ACC112 (cell line): ENCODE measurements around the gene RECQL5.

Experiments
- H2AFZ ChIP-seq: fragments of 200-600 bp; sonication (generic); one replicate; pipeline ENCODE4 v1.6.0; 2017; ENCODE audit warnings: antibody characterized with exemption, low read length; ENCODE audit not compliant: unreplicated experiment
- H3K27ac ChIP-seq: fragments of 200-600 bp; sonication (generic); 2 replicates; pipeline ENCODE4 v1.5.1; 2014; ENCODE audit warnings: low read depth, mild to moderate bottlenecking, antibody characterized with exemption, low read length, moderate library complexity
- H3K27me3 ChIP-seq: fragments of 200-600 bp; sonication (generic); 2 replicates; pipeline ENCODE4 v1.6.1; 2014; ENCODE audit warnings: mild to moderate bottlenecking, antibody characterized with exemption, low read length, moderate library complexity, mixed read lengths; ENCODE audit not compliant: insufficient read depth
- H3K36me3 ChIP-seq: fragments of 200-600 bp; sonication (generic); 2 replicates; pipeline ENCODE4 v1.6.1; 2016; ENCODE audit warnings: mild to moderate bottlenecking, antibody characterized with exemption, low read length, moderate library complexity, mixed read lengths; ENCODE audit not compliant: insufficient read depth
- H3K4me1 ChIP-seq: fragments of 200-600 bp; sonication (generic); one replicate; pipeline ENCODE4 v1.6.1; 2016; ENCODE audit warnings: low read length, mixed read lengths; ENCODE audit not compliant: insufficient read depth, unreplicated experiment, control insufficient read depth
- H3K4me3 ChIP-seq: fragments of 200-600 bp; sonication (generic); 2 replicates; pipeline ENCODE4 v1.5.1; 2014; ENCODE audit warnings: mild to moderate bottlenecking, low read depth, low read length
- H3K79me2 ChIP-seq: fragments of 200-600 bp; sonication (generic); one replicate; pipeline ENCODE4 v1.6.0; 2016; ENCODE audit warnings: low read length; ENCODE audit not compliant: control insufficient read depth, unreplicated experiment, insufficient read depth

Gene RECQL5

DNA sequence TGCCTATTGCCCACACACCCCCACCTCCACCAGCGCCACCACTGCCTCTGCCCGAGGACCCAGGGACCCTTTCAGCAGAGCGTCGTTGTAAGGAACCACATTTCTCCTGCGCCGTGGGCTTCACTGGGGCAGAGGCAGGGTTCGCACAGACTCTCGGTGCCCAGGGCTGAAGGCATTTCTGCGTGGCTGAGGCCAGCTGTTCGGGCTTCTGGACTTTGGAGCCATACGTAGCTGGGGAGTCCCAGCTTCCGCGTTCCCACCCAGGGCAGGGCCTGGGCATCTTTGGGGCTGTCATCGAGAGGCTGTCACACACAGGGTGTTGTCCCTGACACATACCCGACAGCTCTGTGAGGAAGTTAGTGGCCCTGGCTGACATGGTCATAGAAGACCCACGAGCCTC is 49.7 kb downstream of the RECQL5 start:
- H3K4me1 ChIP-seq: no peaks in the 10 kb centered on the region
- no peaks in the 10 kb centered on the region for H3K36me3 ChIP-seq
- no peaks in the 10 kb centered on the region for H3K27me3 ChIP-seq
- H3K4me3 ChIP-seq: no peak overlapping the region
- no peaks in the 10 kb centered on the region for H3K79me2 ChIP-seq
- no peak overlapping the region for H2AFZ ChIP-seq
- no peak overlapping the region for H3K27ac ChIP-seq

DNA sequence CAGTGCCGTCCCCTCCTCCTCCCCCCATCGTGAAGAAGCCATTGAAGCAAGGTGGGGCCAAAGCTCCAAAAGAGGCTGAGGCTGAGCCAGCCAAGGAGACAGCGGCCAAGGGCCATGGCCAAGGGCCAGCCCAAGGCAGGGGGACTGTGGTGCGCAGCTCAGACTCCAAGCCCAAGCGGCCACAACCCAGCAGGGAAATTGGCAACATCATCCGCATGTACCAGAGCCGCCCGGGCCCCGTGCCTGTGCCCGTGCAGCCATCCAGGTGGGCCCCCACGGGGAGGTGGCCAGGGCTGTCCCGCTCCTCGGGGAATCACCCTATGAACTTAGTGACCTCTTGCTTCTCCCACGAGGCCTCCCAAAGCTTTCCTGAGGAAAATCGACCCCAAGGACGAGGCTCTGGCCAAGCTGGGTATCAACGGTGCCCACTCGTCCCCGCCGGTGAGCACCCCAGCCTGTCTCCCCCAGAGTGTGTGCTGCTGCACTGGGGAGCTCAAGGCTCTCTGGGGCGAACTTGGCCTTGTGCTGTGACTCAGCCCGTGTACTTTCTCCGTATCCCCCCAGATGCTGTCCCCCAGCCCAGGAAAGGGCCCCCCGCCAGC is 50.3 kb downstream of the RECQL5 start:
- H3K27me3 ChIP-seq: no peaks in the 10 kb centered on the region
- no peak overlapping the region for H3K4me3 ChIP-seq
- no peaks in the 10 kb centered on the region for H3K79me2 ChIP-seq
- H3K36me3 ChIP-seq: no peaks in the 10 kb centered on the region
- no peaks in the 10 kb centered on the region for H3K4me1 ChIP-seq
- no peak overlapping the region for H3K27ac ChIP-seq
- H2AFZ ChIP-seq: no peak overlapping the region

DNA sequence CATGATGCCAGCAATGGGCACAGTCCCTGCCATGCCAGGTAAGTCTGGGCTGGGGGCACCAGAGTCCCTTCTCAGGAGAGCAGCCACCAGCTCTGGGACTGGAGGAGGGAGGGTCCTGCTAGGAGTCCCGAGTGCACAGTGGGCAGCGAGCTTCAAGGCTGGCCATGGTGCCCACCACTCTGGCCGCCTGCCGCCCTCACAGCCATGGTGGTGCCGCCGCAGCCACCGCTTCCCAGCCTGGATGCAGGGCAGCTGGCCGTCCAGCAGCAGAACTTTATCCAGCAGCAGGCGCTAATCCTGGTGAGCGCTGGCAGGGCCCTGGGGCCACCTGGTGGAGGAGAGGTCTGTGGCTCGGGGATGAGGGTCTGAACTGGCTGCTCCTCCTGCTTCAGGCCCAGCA is 51.7 kb downstream of the RECQL5 start:
- H3K27me3 ChIP-seq: no peaks in the 10 kb centered on the region
- H2AFZ ChIP-seq: no peak overlapping the region

DNA sequence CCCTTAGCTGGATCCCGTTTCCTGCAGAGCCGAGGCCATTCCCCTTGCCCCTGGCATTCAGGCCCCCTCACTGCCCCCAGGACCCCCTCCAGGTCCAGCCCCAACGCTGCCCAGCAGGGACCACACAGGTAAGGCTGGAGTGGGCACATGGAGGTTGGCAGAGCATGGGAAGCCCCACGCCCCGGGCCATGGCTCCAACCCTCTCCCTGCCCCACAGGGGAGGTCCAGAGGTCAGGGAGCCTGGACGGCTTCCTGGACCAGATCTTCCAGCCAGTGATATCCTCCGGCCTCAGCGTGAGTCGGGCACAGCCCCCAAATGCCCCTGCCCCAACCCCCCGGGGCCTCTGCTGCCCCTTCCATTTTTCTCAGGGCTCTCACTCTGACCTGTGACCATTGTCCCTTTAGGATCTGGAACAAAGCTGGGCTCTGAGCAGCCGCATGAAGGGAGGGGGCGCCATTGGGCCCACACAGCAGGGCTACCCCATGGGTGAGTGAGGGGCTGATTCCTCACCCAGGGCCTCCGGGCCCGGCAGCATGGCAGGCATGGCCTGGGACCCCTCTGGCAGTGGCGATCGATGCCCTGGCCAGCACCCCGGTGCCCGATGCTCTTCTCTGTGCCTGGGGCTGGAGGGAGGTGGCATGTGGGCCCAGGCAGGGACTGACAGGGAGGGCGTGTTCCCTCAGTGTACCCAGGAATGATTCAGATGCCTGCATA is 52.2 kb downstream of the RECQL5 start:
- no peaks in the 10 kb centered on the region for H3K36me3 ChIP-seq
- no peak overlapping the region for H3K27ac ChIP-seq
- H3K79me2 ChIP-seq: no peaks in the 10 kb centered on the region
- peaks cover 13% of the 10 kb centered on the region for H3K4me1 ChIP-seq
- no peak overlapping the region for H3K4me3 ChIP-seq
- no peaks in the 10 kb centered on the region for H3K27me3 ChIP-seq
- H2AFZ ChIP-seq: no peak overlapping the region

More for the DNA sequence above, 51.7 kb downstream of the RECQL5 start:
- Histone ChIP-seq H3K36me3 (no peaks in the 10 kb centered on the region), H3K79me2 (no peaks in the 10 kb centered on the region), H3K4me3 (no peak overlapping the region), H3K27ac (no peak overlapping the region), H3K4me1 (peaks cover 9% of the 10 kb centered on the region)

DNA sequence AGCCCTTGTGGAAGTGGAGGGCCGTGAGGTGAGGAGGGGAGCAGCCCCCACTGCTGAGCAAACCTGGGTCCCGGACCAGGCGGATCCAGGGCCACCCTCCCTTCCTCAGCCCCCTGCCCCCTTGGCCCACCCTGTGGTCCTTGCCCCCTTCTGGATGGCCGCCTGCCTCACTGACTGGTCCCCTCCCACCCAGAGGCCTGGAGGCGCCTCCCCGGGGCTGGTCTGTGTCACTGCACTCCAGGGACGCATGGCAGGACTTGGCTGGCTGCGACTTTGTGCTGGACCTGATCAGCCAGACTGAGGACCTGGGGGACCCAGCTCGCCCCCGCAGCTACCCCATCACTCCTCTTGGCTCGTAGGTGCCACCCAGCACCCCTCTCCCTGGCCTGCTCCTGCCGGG is 52.9 kb downstream of the RECQL5 start:
- Histone ChIP-seq H3K4me3 (no peak overlapping the region), H3K27me3 (no peaks in the 10 kb centered on the region), H3K27ac (no peak overlapping the region), H3K79me2 (no peaks in the 10 kb centered on the region), H3K36me3 (no peaks in the 10 kb centered on the region), H2AFZ (no peak overlapping the region), H3K4me1 (peaks cover 13% of the 10 kb centered on the region)

DNA sequence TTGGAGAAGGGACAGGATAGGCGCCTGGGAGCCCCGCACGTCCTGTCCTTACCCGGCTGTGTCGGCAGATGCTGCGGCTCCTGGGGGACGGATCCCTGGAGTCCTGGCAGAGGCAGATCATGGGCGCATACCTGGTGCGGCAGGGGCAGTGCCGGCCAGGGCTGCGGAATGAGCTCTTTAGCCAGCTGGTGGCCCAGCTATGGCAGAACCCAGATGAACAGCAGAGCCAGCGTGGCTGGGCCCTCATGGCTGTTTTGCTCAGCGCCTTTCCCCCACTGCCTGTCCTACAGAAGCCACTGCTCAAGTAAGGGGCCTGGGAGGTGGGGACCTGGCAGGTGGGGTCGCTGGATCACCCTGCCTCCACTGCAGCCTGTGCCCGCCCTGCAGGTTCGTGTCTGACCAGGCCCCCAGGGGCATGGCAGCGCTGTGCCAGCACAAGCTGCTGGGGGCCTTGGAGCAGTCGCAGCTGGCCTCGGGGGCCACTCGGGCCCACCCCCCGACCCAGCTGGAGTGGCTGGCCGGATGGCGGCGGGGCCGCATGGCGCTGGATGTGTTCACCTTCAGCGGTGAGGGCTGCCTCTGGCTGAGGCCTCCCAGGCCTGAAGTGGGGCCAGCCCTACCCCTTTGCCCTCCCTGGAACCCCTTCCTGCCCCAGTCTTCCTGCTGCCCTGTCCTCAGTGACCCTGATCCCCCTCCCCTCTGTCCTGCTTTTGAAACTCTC is 53.9 kb downstream of the RECQL5 start:
- no peak overlapping the region for H2AFZ ChIP-seq
- no peaks in the 10 kb centered on the region for H3K36me3 ChIP-seq
- H3K79me2 ChIP-seq: no peaks in the 10 kb centered on the region
- H3K4me3 ChIP-seq: no peak overlapping the region
- peaks cover 13% of the 10 kb centered on the region for H3K4me1 ChIP-seq
- no peaks in the 10 kb centered on the region for H3K27me3 ChIP-seq
- H3K27ac ChIP-seq: no peak overlapping the region

DNA sequence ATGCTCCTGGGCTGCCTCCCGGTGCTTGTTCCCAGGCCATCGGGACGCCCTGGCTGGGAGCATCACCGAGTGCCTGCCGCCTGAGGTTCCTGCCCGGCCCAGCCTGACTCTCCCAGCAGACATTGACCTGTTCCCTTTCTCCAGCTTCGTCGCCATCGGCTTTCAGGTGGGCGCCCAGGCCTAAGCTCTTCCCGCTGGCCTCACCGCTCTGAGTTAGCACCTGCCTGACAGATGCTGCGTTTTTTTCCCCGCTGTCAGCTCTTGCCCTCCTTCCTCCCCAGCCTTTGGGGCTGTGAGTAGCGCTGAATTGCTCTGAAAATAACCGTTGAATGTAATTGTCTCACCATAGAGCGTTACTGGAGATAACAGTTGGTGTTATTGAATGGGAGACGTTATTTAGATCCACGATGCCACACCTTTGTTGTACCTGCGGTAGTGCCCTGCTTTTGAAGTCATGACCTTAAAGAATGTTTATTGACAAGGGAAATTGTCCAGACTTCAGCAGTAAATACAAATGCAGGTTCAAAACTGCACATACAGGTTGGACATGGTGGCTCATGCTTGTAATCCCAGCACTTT is 55.0 kb downstream of the RECQL5 start:
- no peak overlapping the region for H3K27ac ChIP-seq
- no peak overlapping the region for H3K4me3 ChIP-seq
- H3K4me1 ChIP-seq: peaks cover 13% of the 10 kb centered on the region
- no peaks in the 10 kb centered on the region for H3K36me3 ChIP-seq
- H2AFZ ChIP-seq: no peak overlapping the region
- no peaks in the 10 kb centered on the region for H3K79me2 ChIP-seq
- H3K27me3 ChIP-seq: no peaks in the 10 kb centered on the region

DNA sequence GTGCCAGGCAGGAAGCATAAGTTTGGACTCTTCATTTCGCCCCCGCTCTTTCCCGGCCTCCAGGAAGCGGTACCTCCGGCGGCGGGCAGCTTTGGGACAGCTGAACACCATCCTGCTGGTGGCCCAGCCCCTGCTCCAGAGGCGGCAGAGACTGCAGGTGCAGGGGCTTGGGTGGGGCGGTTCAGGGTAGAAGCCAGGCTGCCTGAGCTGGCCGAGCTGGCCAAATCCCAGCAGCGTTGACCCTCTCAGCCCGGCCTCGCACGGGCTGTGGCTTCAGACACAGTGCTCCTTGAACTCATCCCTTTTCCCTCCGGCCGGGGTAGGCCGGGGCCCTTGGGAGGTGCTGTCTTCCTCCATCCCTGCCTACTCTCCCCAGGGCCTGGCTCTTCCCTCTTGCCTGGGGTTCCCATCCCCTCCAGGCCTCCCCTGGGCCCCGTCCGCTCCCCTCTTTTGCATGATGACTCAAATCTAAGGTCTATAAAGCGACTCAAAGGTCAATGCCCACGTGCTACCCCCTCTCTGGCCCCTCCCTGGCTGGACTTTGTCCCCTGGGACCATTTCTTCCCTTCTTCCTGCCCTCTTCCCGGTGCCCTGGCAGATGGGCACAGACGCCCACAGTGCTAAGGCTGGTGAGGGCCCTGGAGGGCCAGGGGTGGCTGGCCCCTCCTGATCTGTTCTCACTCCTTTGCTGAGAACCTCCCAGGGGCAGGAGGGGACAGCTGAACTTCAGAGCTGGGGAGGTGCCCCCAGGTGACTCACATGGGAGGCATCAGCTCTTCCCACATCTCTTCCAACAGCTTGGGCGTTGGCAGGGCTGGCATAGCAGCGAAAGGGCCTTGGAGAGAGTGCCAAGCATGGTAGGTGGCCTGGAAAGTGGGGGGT is 56.6 kb downstream of the RECQL5 start:
- Histone ChIP-seq H3K79me2 (no peaks in the 10 kb centered on the region), H3K27ac (no peak overlapping the region), H2AFZ (no peak overlapping the region), H3K36me3 (no peaks in the 10 kb centered on the region), H3K4me1 (peaks cover 13% of the 10 kb centered on the region), H3K27me3 (no peaks in the 10 kb centered on the region), H3K4me3 (no peak overlapping the region)

DNA sequence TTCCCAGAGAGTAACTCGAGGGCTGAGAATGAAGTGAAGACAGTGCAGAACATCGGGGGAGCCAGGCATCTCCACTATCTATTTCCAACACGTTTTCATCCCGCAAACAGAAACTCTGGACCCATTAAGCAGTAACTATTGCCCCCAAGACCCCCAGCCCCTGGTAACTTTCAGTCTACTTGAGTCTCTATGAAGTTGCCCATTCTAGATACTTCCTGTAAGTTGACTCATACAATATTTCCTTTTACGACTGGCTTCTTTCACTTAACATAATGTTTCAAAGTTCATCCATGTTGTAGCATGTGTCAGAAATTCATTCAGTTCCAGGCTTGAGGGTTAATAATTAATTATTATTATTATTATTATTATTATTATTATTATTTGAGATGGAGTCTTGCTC is 59.9 kb downstream of the RECQL5 start:
- no peaks in the 10 kb centered on the region for H3K27me3 ChIP-seq
- no peak overlapping the region for H3K4me3 ChIP-seq
- peaks cover 13% of the 10 kb centered on the region for H3K4me1 ChIP-seq
- no peaks in the 10 kb centered on the region for H3K36me3 ChIP-seq
- no peak overlapping the region for H3K27ac ChIP-seq
- no peak overlapping the region for H2AFZ ChIP-seq
- H3K79me2 ChIP-seq: no peaks in the 10 kb centered on the region

DNA sequence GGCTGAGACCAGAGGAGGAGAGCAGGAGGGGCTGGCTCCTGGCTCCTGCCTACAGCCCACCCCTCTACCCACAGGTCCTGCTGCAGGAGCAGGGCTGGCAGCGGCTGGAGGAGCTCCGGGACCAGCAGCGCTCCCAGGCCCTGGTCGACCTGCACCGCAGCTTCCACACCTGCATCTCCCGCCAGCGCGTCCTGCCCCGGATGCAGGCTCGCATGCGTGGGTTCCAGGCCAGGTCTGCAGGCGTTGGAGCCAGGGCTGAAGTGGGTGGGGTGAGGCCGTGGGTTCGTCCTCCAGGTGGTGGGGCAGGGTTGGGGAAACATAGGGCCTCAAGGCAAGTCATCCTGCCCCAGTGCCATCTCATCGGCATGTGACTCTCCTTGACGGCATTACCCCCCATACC is 61.2 kb downstream of the RECQL5 start:
- Histone ChIP-seq H3K36me3 (no peaks in the 10 kb centered on the region), H2AFZ (no peak overlapping the region), H3K4me3 (no peak overlapping the region), H3K27ac (no peak overlapping the region), H3K27me3 (no peaks in the 10 kb centered on the region), H3K79me2 (no peaks in the 10 kb centered on the region), H3K4me1 (peaks cover 9% of the 10 kb centered on the region)
